ENCODE data around the gene BLM.

- TF ChIP-seq CTCF (conservative IDR thresholded peaks at IDR 0.05; ENCODE audit: low read depth, low read length) = no peak
- no peak for TF ChIP-seq EZH2 (IDR thresholded peaks at IDR 0.05; ENCODE audit: borderline replicate concordance, low read depth, low read length, poor library complexity, severe bottlenecking)
Measured at GRCh38 chr15:90716317-90716975, 700 bp upstream of the BLM start.
